Caco-2 (cell line): Measurements from ENCODE around the gene PLPPR1. TPM values are rescaled to one million over a fixed set of nuclear protein-coding genes. Genes with fewer than 3 reads are reported as not detected.

ENCODE experiments used
- BruUV-seq: library from RNA; stranded (reverse); fragments of 400-500 nt; replicated peaks from 2 replicates; lab custom pipeline; 2021; lab: Mats Ljungman, UMichigan
- CTCF ChIA-PET: fragments of 300-600 bp; sonication (Branson Sonifier 250); formaldehyde crosslinking; loops from one replicate; lab custom pipeline; 2022; ENCODE audit warnings: antibody characterized with exemption; lab: Charles Lee
- POLR2A ChIA-PET: fragments of 300-600 bp; sonication (Branson Sonifier 250); formaldehyde crosslinking; loops from one replicate; lab custom pipeline; 2022; ENCODE audit warnings: antibody characterized with exemption; lab: Charles Lee
- DNase-seq, 2 experiments: peaks; one replicate each; pipeline versions ENCODE4 v3.0.0 to v3.0.0-alpha.2; 2020 to 2022
- H3K27me3 ChIP-seq: replicated peaks from 2 replicates; pipeline ENCODE4 v1.6.0; 2011; ENCODE audit warnings: low read length; ENCODE audit not compliant: control insufficient read depth, insufficient read depth
- H3K36me3 ChIP-seq: 2 replicates; pipeline ENCODE4 v1.5.1; 2011; ENCODE audit warnings: low read length; ENCODE audit not compliant: control insufficient read depth, insufficient read depth
- H3K4me1 ChIP-seq: fragments of 250-450 bp; sonication (Bioruptor Pico); 2 replicates; pipeline ENCODE4 v1.5.1; 2020; ENCODE audit warnings: mild to moderate bottlenecking
- H3K4me3 ChIP-seq: 2 replicates; pipeline ENCODE4 v1.5.1; 2011; ENCODE audit warnings: low read depth, mild to moderate bottlenecking, control low read depth, low read length
- H3K9me3 ChIP-seq: fragments of 250-450 bp; sonication (Bioruptor Pico); 2 replicates; pipeline ENCODE4 v1.5.1; 2020; ENCODE audit warnings: mild to moderate bottlenecking, moderate library complexity
- H3K27ac Mint-ChIP-seq: one replicate; pipeline ENCODE4 v1.8.0; 2022; ENCODE audit warnings: mixed read lengths; ENCODE audit not compliant: unreplicated experiment
- H3K27me3 Mint-ChIP-seq: one replicate; pipeline ENCODE4 v1.8.0; 2022; ENCODE audit warnings: mixed read lengths; ENCODE audit not compliant: insufficient read depth, unreplicated experiment
- H3K36me3 Mint-ChIP-seq: one replicate; pipeline ENCODE4 v1.8.0; 2022; ENCODE audit warnings: mild to moderate bottlenecking, mixed read lengths; ENCODE audit not compliant: insufficient read depth, unreplicated experiment
- H3K4me1 Mint-ChIP-seq: one replicate; pipeline ENCODE4 v1.8.0; 2022; ENCODE audit warnings: low read depth, mixed read lengths; ENCODE audit not compliant: unreplicated experiment
- H3K4me3 Mint-ChIP-seq: one replicate; pipeline ENCODE4 v1.8.0; 2022; ENCODE audit warnings: mild to moderate bottlenecking, moderate library complexity, mixed read lengths; ENCODE audit not compliant: unreplicated experiment
- H3K9me3 Mint-ChIP-seq: one replicate; pipeline ENCODE4 v1.8.0; 2022; ENCODE audit warnings: mixed read lengths; ENCODE audit not compliant: unreplicated experiment
- CTCF ChIP-seq, 2 experiments: fragments of 200-600 bp in 1 of 2; IDR thresholded peaks; 1 replicate in 1 of 2; 2 replicates in 1 of 2; pipeline versions ENCODE4 v1.5.1 to v1.8.0; 2011 to 2022; ENCODE audit warnings: antibody characterized with exemption in 1 of 2, control low read depth in 1 of 2, inconsistent platforms in 1 of 2, low read depth in 1 of 2, low read length in 1 of 2, mild to moderate bottlenecking in 1 of 2, moderate library complexity in 1 of 2; ENCODE audit not compliant: insufficient read depth in 1 of 2, severe bottlenecking in 1 of 2, unreplicated experiment in 1 of 2
- intact Hi-C: fragments of 100-400 bp; cut with micrococcal nuclease; formaldehyde crosslinking; loops from one replicate; pipeline ENCODE4 v1.10.0; 2022; ENCODE audit not compliant: unreplicated experiment
- total RNA-seq: library from RNA; stranded (reverse); gene quantifications from 2 replicates; pipeline ENCODE4 v1.2.3, GENCODE V29; 2022

PLPPR1 gene
- total RNA-seq, 1 experiment from 2014 or later: not detected

- no peak for TF ChIP-seq CTCF (IDR thresholded peaks at IDR 0.05; ENCODE audit: insufficient read depth in 1 of 2, low read depth in 1 of 2, low read length in 1 of 2, severe bottlenecking in 1 of 2, unreplicated experiment in 1 of 2)
- peaks cover 12% of the 10 kb centered on the region for H3K27me3 Mint-ChIP-seq
- no peaks in the 10 kb centered on the region for H3K27me3 ChIP-seq
- no peaks in the 10 kb centered on the region for H3K4me1 Mint-ChIP-seq
- no peaks in the 10 kb centered on the region for H3K4me1 ChIP-seq
- POLR2A ChIA-PET: no interaction called here
- H3K36me3 Mint-ChIP-seq: no peaks in the 10 kb centered on the region
- intact Hi-C loops: no loop called here
- no TSS peak for BruUV-seq
- no peaks in the 10 kb centered on the region for H3K36me3 ChIP-seq
- CTCF ChIA-PET: no interaction called here
- no peak overlapping the region for H3K4me3 ChIP-seq
- no peak overlapping the region for H3K27ac Mint-ChIP-seq
- H3K9me3 ChIP-seq: no peaks in the 10 kb centered on the region
- DNase-seq: no peak
- no peaks in the 10 kb centered on the region for H3K9me3 Mint-ChIP-seq
- H3K4me3 Mint-ChIP-seq: no peak overlapping the region
Measured at GRCh38 chr9:101232405-101232977, 204.0 kb downstream of the PLPPR1 start.

GRCh38 chr9:101235105-101235866 is 206.8 kb downstream of the PLPPR1 start:
- H3K9me3 ChIP-seq: no peaks in the 10 kb centered on the region
- CTCF ChIA-PET: interaction anchor here (0.6 to 1.3 kb wide), 6 partner anchors 76 to 633 kb away, joined by 3 to 16 read pairs (median 3); no protein-coding TSS in a partner anchor
- TF ChIP-seq CTCF (IDR thresholded peaks at IDR 0.05; ENCODE audit: insufficient read depth in 1 of 2, low read depth in 1 of 2, low read length in 1 of 2, severe bottlenecking in 1 of 2, unreplicated experiment in 1 of 2): peak; percentile 48 to 56
- Mint-ChIP-seq H3K4me1 (no peaks in the 10 kb centered on the region), H3K36me3 (no peaks in the 10 kb centered on the region), H3K27ac (no peak overlapping the region), H3K27me3 (peaks cover 5% of the 10 kb centered on the region), H3K9me3 (no peaks in the 10 kb centered on the region), H3K4me3 (no peak overlapping the region)
- BruUV-seq: no TSS peak
- no peaks in the 10 kb centered on the region for H3K36me3 ChIP-seq
- H3K27me3 ChIP-seq: no peaks in the 10 kb centered on the region
- peak in 1 of 2 experiments; percentile 16 for DNase-seq
- POLR2A ChIA-PET: no interaction called here
- H3K4me3 ChIP-seq: no peak overlapping the region
- intact Hi-C loops: loop anchor here (1.0 to 2.0 kb wide), 4 partner anchors 76 to 633 kb away; no protein-coding TSS in a partner anchor
- no peaks in the 10 kb centered on the region for H3K4me1 ChIP-seq

GRCh38 chr9:101242651-101243050 is 214.1 kb downstream of the PLPPR1 start:
- no peaks in the 10 kb centered on the region for H3K36me3 Mint-ChIP-seq
- no peak for DNase-seq
- no peaks in the 10 kb centered on the region for H3K4me1 Mint-ChIP-seq
- Histone ChIP-seq H3K27me3 (no peaks in the 10 kb centered on the region), H3K4me1 (no peaks in the 10 kb centered on the region), H3K36me3 (no peaks in the 10 kb centered on the region), H3K9me3 (no peaks in the 10 kb centered on the region), H3K4me3 (no peak overlapping the region)
- H3K27me3 Mint-ChIP-seq: peaks cover 11% of the 10 kb centered on the region
- no peaks in the 10 kb centered on the region for H3K9me3 Mint-ChIP-seq
- H3K27ac Mint-ChIP-seq: no peak overlapping the region
- intact Hi-C loops: no loop called here
- TF ChIP-seq CTCF (IDR thresholded peaks at IDR 0.05; ENCODE audit: insufficient read depth in 1 of 2, low read depth in 1 of 2, low read length in 1 of 2, severe bottlenecking in 1 of 2, unreplicated experiment in 1 of 2): no peak
- no peak overlapping the region for H3K4me3 Mint-ChIP-seq
- no TSS peak for BruUV-seq
- ChIA-PET POLR2A (no interaction called here), CTCF (no interaction called here)
